GM12878 (cell line): ENCODE data around the gene GGA2. TPM values are rescaled to one million over a fixed set of nuclear protein-coding genes. Genes with fewer than 3 reads are reported as not detected.

ENCODE experiments used
- ATAC-seq: fragments of 200-7000 bp; cut with Tn5 transposase; 3 replicates; pipeline ENCODE4 v1.9.1; 2020; ENCODE audit warnings: mild to moderate bottlenecking, moderate library complexity
- BruUV-seq: library from RNA; stranded (reverse); fragments of 400-500 nt; replicated peaks from 2 replicates; lab custom pipeline; 2021; lab: Mats Ljungman, UMichigan
- CTCF ChIA-PET: fragments of 300-600 bp; sonication (Branson Sonifier 250); formaldehyde crosslinking; extraction: SDS; loops from one replicate; lab custom pipeline; 2021; ENCODE audit warnings: inconsistent platforms; lab: Yijun Ruan, JAX
- POLR2A ChIA-PET: fragments of 350-600 bp; formaldehyde crosslinking; extraction: SDS; loops from one replicate; lab custom pipeline; 2021; ENCODE audit warnings: inconsistent platforms; lab: Charles Lee
- RAD21 ChIA-PET: fragments of 300-600 bp; sonication (Branson Sonifier 250); formaldehyde crosslinking; loops from one replicate; lab custom pipeline; 2023; ENCODE audit warnings: antibody characterized with exemption; ENCODE audit not compliant: unreplicated experiment; lab: Charles Lee
- SMC1A ChIA-PET: fragments of 300-600 bp; sonication (Branson Sonifier 250); formaldehyde crosslinking; loops from one replicate; lab custom pipeline; 2023; ENCODE audit not compliant: unreplicated experiment, uncharacterized antibody; lab: Charles Lee
- DNase-seq: peaks from one replicate; pipeline ENCODE4 v3.0.0-alpha.2; 2011; ENCODE audit warnings: low read depth, low spot score
- FAIRE-seq: peaks from 3 replicates; lab custom pipeline; 2011; peaks lifted over from hg19 to GRCh38; lab: Jason Lieb, UNC
- H2AFZ ChIP-seq: 2 replicates; pipeline ENCODE4 v1.6.0; 2011; ENCODE audit warnings: low read depth, low read length, control low read depth; ENCODE audit not compliant: control insufficient read depth
- H3K27ac ChIP-seq: 2 replicates; pipeline ENCODE4 v1.5.1; 2011; ENCODE audit warnings: control low read depth; ENCODE audit not compliant: control insufficient read depth, insufficient read depth
- H3K27me3 ChIP-seq, 2 experiments: replicated peaks in 1 of 2; 2 replicates each; pipeline versions ENCODE4 v1.6.0 to v1.6.1; 2011; ENCODE audit warnings: low read length in 1 of 2; ENCODE audit not compliant: control insufficient read depth in 2 of 2, insufficient read depth in 2 of 2
- H3K36me3 ChIP-seq, 2 experiments: 2 replicates each; pipeline ENCODE4 v1.5.1; 2011; ENCODE audit warnings: low read length in 1 of 2; ENCODE audit not compliant: control insufficient read depth in 2 of 2, insufficient read depth in 2 of 2
- H3K4me1 ChIP-seq: 2 replicates; pipeline ENCODE4 v1.6.1; 2011; ENCODE audit warnings: mild to moderate bottlenecking, low read length, moderate library complexity, mixed read lengths; ENCODE audit not compliant: control insufficient read depth, insufficient read depth
- H3K4me2 ChIP-seq: 2 replicates; pipeline ENCODE4 v1.6.0; 2011; ENCODE audit warnings: control low read depth; ENCODE audit not compliant: control insufficient read depth, insufficient read depth
- H3K4me3 ChIP-seq: fragments of 200-600 bp; sonication (generic); 2 replicates; pipeline ENCODE4 v1.5.1; 2016
- H3K79me2 ChIP-seq: 2 replicates; pipeline ENCODE4 v1.6.0; 2011; ENCODE audit warnings: low read length; ENCODE audit not compliant: control insufficient read depth, insufficient read depth
- H3K9ac ChIP-seq: 2 replicates; pipeline ENCODE4 v1.8.0; 2011; ENCODE audit warnings: low read length, control low read depth, mixed read lengths; ENCODE audit not compliant: control insufficient read depth, insufficient read depth
- H3K9me3 ChIP-seq: replicated peaks from 3 replicates; pipeline ENCODE4 v1.5.1; 2011; ENCODE audit warnings: mild to moderate bottlenecking, low read length; ENCODE audit not compliant: control insufficient read depth, insufficient read depth
- H4K20me1 ChIP-seq: 2 replicates; pipeline ENCODE4 v1.6.0; 2011; ENCODE audit not compliant: control insufficient read depth, insufficient read depth
- CEBPB ChIP-seq, 2 experiments: fragments of 150-350 bp in 1 of 2; IDR thresholded peaks; 2 replicates each; pipeline ENCODE4 v1.6.1; 2012 to 2014; ENCODE audit warnings: low read depth in 2 of 2, low read length in 2 of 2, borderline replicate concordance in 1 of 2, inconsistent platforms in 1 of 2
- ESRRA ChIP-seq: IDR thresholded peaks from 2 replicates; pipeline ENCODE4 v1.6.1; 2012; ENCODE audit warnings: mild to moderate bottlenecking, low read length, improper control_type of control experiment
- GATAD2B ChIP-seq: fragments of 450-650 bp; conservative IDR thresholded peaks from 2 replicates; pipeline ENCODE4 v1.6.1; 2017; ENCODE audit warnings: low read depth, mild to moderate bottlenecking, moderate library complexity
- MYB ChIP-seq: fragments of 150-350 bp; IDR thresholded peaks from 2 replicates; pipeline ENCODE4 v1.6.1; 2014; ENCODE audit warnings: mild to moderate bottlenecking, low read depth, low read length, borderline replicate concordance
- RFX5 ChIP-seq: IDR thresholded peaks from 2 replicates; pipeline ENCODE4 v1.6.1; 2011; ENCODE audit warnings: low read depth, low read length, improper control_type of control experiment
- TCF12 ChIP-seq: IDR thresholded peaks from 2 replicates; pipeline ENCODE4 v1.6.1; 2011; ENCODE audit warnings: low read depth, mild to moderate bottlenecking, low read length
- WGBS: methylation state at CpG from one replicate; pipeline ENCODE4 v1.1.6; 2016; ENCODE audit warnings: low lambda C conversion rate; ENCODE audit not compliant: insufficient replicate concordance, insufficient coverage; ENCODE audit errors: missing lambda C conversion rate; 5-methylcytosine and 5-hydroxymethylcytosine counted together
- in situ Hi-C: fragments of 300-500 bp; cut with MboI; formaldehyde crosslinking; loops from 9 replicates; pipeline ENCODE4 v1.14.3; 2018; ENCODE audit warnings: mixed read lengths
- intact Hi-C: fragments of 100-400 bp; cut with micrococcal nuclease; formaldehyde crosslinking; loops from one replicate; pipeline ENCODE4 v1.14.2; 2022; ENCODE audit not compliant: unreplicated experiment
- polyA plus RNA-seq, 11 experiments: library from polyadenylated mRNA; depleted of rRNA in 4 of 11; unstranded in 6 of 11; stranded (reverse) in 5 of 11; fragments of >200 nt; fragmentation: Nextera tagmentation in 4 of 11; fragmentation: Illumina TruSeq in 1 of 11; extraction: Ambion mirVana in 4 of 11; extraction: Trizol in 1 of 11; gene quantifications; 1 replicate in 1 of 11; 2 replicates in 10 of 11; pipeline versions ENCODE4 v1.2.1 to v1.2.3, GENCODE V29; 2011 to 2016; ENCODE audit warnings: inconsistent platforms in 2 of 11, missing spikeins in 2 of 11, low read depth in 1 of 11
- total RNA-seq, 4 experiments: library from RNA; depleted of rRNA in 3 of 4; stranded (reverse); fragments of >200 nt in 3 of 4; fragmentation: Illumina TruSeq in 1 of 4; extraction: Trizol in 1 of 4; gene quantifications; 2 replicates each; pipeline versions ENCODE4 v1.2.1 to v1.2.3, GENCODE V29; 2013 to 2021
- TF ChIP-seq, protein P1 (sequence below): fragments of 450-650 bp; IDR thresholded peaks from 2 replicates; pipeline ENCODE4 v1.6.1; 2016; ENCODE audit warnings: mild to moderate bottlenecking

Gene GGA2
- total and polyA plus RNA-seq, 10 of the 15 experiments (the other 5 are each of a cell fraction or from before 2014, with no cell fraction given) = 14.1 to 153 (median 86.6) TPM

- H4K20me1 ChIP-seq = no peaks in the 10 kb centered on the region; the same call in 1 of the 2 replicates
- peaks cover 19 to 34% of the 10 kb centered on the region in 2 experiments; a peak in 3 of 4 replicates for H3K36me3 ChIP-seq
- H3K4me2 ChIP-seq = no peak overlapping the region
- H3K4me1 ChIP-seq = no peaks in the 10 kb centered on the region
- ChIA-PET RAD21 (no interaction called here), SMC1A (interaction anchor here (0.7 kb wide), 1 partner anchor 8 kb away, joined by 3 read pairs; no protein-coding TSS in a partner anchor), CTCF (interaction anchor here (0.7 kb wide), 1 partner anchor 10 kb away, joined by 3 read pairs; no protein-coding TSS in a partner anchor), POLR2A (interaction anchor here (0.8 kb wide), 1 partner anchor 9 kb away, joined by 4 read pairs; no protein-coding TSS in a partner anchor)
- FAIRE-seq (no peak), DNase-seq (no peak), ATAC-seq (no peak)
- H3K27ac ChIP-seq = no peak overlapping the region
- no TSS peak for BruUV-seq
- no peak overlapping the region for H3K4me3 ChIP-seq
- no peaks in the 10 kb centered on the region for H3K79me2 ChIP-seq
- no peak overlapping the region for H3K9ac ChIP-seq
- no peaks in the 10 kb centered on the region for H3K27me3 ChIP-seq
- 99% methylated on average over 10 of the region's 10 CpGs for WGBS
- H2AFZ ChIP-seq = no peak overlapping the region
- intact Hi-C loops = no loop called here
- no peak for TF ChIP-seq MYB
- TF ChIP-seq CEBPB (IDR thresholded peaks at IDR 0.05; ENCODE audit: borderline replicate concordance in 1 of 2, low read depth in 2 of 2, low read length in 2 of 2) = no peak
- no peak for TF ChIP-seq RFX5
- no peak for TF ChIP-seq TCF12
- TF ChIP-seq GATAD2B = no peak
- TF ChIP-seq, protein P1, sequence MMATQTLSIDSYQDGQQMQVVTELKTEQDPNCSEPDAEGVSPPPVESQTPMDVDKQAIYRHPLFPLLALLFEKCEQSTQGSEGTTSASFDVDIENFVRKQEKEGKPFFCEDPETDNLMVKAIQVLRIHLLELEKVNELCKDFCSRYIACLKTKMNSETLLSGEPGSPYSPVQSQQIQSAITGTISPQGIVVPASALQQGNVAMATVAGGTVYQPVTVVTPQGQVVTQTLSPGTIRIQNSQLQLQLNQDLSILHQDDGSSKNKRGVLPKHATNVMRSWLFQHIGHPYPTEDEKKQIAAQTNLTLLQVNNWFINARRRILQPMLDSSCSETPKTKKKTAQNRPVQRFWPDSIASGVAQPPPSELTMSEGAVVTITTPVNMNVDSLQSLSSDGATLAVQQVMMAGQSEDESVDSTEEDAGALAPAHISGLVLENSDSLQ = no peak
- TF ChIP-seq ESRRA = no peak
- H3K9me3 ChIP-seq = no peaks in the 10 kb centered on the region
- in situ Hi-C loops = no loop called here
These were observed 18.5 kb upstream of the GGA2 start for GRCh38 chr16:23528644-23529310.
